ENCODE results near the gene ITGA11. TPM values are rescaled to one million over a fixed set of nuclear protein-coding genes. Genes with fewer than 3 reads are reported as not detected.

ITGA11 gene
- total RNA-seq, 1 donor from 2014 or later, result 0.92 TPM

DNA sequence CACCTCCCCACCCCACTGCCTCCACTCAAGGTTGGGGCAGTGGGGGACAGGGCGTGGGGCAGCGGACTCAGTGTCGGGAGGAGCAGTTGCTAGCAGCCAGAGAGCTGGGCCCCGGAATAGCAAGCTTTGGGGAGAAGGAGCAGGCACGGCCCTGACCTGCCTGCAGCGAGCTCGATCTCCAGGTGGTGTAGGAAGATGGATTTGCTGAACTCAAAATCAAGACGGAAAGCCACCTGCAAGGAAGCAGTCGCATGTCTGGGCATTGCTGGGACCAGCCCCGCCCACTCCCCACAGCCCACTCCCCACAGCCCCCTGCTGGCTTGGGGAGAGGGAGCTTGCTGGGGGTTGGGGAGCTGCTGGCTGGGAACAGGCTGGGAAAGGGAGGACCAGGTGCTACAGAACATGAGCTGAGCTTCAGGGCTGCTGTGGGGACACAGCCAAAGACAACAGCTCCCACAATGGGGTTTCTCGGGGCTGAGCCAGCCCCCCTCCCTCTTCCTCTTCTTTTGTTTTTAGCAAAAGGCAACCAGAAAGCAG, 116.4 kb downstream of the ITGA11 start:
- H3K36me3 Mint-ChIP-seq, result no peaks in the 10 kb centered on the region
- peak; percentile 64 for DNase-seq (ENCODE audit: extremely low spot score, unreplicated experiment)
- H3K4me3 Mint-ChIP-seq, result no peak overlapping the region
- TF ChIP-seq, protein P1, sequence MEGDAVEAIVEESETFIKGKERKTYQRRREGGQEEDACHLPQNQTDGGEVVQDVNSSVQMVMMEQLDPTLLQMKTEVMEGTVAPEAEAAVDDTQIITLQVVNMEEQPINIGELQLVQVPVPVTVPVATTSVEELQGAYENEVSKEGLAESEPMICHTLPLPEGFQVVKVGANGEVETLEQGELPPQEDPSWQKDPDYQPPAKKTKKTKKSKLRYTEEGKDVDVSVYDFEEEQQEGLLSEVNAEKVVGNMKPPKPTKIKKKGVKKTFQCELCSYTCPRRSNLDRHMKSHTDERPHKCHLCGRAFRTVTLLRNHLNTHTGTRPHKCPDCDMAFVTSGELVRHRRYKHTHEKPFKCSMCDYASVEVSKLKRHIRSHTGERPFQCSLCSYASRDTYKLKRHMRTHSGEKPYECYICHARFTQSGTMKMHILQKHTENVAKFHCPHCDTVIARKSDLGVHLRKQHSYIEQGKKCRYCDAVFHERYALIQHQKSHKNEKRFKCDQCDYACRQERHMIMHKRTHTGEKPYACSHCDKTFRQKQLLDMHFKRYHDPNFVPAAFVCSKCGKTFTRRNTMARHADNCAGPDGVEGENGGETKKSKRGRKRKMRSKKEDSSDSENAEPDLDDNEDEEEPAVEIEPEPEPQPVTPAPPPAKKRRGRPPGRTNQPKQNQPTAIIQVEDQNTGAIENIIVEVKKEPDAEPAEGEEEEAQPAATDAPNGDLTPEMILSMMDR (conservative IDR thresholded peaks at IDR 0.05), result no peak
- H3K27ac Mint-ChIP-seq, result no peak overlapping the region
- peaks cover 5% of the 10 kb centered on the region for H3K27me3 Mint-ChIP-seq
- H3K9me3 Mint-ChIP-seq, result no peaks in the 10 kb centered on the region
- peaks cover 16% of the 10 kb centered on the region for H3K4me1 Mint-ChIP-seq (ENCODE audit: unreplicated experiment)

DNA sequence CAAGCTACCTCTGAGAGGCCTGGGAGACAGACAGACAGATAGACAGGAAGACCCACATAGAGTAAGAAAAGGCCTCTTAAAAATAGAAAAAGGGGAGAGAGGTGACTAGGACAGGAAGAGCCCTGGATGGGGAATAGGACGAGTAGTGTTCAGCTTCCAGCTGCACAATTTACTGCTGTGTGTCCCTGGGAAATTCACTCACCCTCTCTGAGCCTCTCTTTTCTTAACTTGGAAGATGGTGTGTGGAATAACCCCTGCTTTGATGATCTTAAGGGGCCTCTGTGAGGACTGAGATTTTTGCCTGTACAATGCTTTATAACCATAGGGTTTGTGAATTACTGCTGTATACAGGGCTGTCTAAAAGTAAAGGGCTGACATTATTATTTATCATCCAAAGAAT, 116.9 kb downstream of the ITGA11 start:
- no peak for DNase-seq (ENCODE audit: extremely low spot score, unreplicated experiment)
- TF ChIP-seq, protein P1 (conservative IDR thresholded peaks at IDR 0.05), result no peak
- Mint-ChIP-seq H3K27ac (no peak overlapping the region), H3K4me3 (no peak overlapping the region), H3K27me3 (peaks cover 5% of the 10 kb centered on the region), H3K36me3 (no peaks in the 10 kb centered on the region), H3K4me1 (ENCODE audit: unreplicated experiment) (peaks cover 20% of the 10 kb centered on the region), H3K9me3 (no peaks in the 10 kb centered on the region)

DNA sequence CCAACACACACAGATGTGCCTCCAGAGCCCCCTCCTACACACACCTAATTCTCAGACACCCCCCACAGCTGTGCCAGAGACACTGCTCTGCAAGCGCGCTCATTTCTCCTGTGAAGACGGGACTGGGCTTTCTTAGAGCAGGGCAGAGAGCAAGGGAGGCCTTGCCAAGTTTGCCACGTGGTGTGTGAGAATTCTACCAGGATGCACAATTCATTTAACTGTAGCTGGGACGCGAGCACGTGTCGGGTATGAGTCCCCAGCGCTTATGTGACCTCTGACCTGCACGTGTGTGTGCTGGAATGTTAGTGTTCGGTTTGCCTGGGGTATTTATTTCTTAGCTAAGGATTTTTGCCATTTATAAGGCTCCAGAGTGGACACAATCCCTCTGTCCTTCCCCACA, 117.4 kb downstream of the ITGA11 start:
- Mint-ChIP-seq H3K27me3 (peaks cover 5% of the 10 kb centered on the region), H3K4me3 (no peak overlapping the region), H3K36me3 (no peaks in the 10 kb centered on the region), H3K4me1 (ENCODE audit: unreplicated experiment) (peaks cover 20% of the 10 kb centered on the region), H3K9me3 (no peaks in the 10 kb centered on the region), H3K27ac (no peak overlapping the region)
- peak; percentile 54 for DNase-seq (ENCODE audit: extremely low spot score, unreplicated experiment)
- TF ChIP-seq, protein P1 (conservative IDR thresholded peaks at IDR 0.05), result no peak

DNA sequence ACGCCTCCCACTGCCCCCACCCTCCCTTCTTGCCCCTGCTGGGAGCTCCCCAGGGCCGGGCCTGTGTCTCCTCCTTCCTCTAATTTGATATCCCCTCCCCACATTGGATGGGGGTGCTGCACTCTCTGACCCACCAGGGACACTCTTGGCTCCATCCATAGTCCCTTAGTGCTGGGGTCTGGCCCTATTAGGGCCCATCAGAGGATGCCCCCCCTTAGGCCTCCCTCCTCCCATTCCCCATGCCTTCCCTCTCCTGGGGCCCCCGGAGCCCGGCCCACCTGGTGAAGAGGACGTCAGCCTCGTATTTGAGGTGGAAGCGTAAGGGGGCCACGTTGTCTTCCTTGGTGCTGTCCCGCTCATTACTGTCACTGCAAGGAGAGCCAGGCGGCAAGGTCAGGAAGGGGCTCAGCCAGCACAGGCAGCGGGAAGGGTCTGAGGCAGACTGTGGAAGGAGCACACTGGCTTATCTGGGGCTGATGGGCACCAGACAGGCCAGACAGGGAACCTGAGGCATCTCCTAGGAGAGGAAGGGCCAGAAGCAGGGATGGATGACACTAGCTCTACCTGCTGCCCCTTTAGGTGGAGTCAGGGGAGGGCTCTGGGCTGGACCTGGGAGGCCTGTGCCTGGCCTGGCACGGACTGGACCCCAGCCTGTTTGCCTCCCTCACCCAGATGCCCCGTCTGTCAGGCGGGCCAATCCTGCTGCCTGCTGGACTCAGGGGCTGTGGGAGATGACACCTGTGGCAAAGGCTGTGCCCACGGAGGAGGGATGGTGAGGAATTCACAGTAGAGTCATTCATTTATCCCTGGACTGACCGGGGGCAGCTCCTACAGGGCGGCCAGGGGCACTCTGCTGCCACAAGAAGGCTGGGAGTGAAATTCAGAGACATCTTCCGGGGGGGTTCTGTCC, 118.2 kb downstream of the ITGA11 start:
- TF ChIP-seq, protein P1 (conservative IDR thresholded peaks at IDR 0.05), result no peak
- DNase-seq (ENCODE audit: extremely low spot score, unreplicated experiment), result peak; percentile 60
- Mint-ChIP-seq H3K36me3 (no peaks in the 10 kb centered on the region), H3K27ac (no peak overlapping the region), H3K4me1 (ENCODE audit: unreplicated experiment) (peaks cover 20% of the 10 kb centered on the region), H3K4me3 (no peak overlapping the region), H3K9me3 (no peaks in the 10 kb centered on the region), H3K27me3 (peaks cover 5% of the 10 kb centered on the region)

DNA sequence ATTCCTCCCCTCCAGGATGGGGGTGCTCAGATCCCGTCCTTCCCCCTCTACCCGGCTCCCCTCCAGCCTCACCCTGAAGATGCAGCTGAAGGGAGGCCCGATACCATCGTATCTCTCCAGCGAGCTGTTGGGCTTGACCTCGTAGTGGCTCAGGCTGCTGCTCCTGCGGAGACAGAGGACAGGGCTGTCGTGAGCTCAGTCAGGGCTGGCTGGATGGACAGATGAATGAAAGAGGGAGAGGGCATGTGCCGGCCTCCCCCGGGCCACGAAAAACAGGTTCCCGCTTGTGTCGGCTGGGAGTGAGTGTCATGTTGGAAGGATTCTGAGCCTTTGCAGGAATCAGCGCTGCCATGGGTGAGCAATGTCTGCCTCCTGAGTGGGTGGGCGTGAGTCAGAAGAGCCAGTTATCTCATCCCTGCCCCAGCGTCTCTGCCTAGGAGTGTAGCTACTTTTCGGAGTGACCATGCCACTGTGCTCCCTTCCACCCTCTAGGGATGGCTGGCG, 119.2 kb downstream of the ITGA11 start:
- H3K27me3 Mint-ChIP-seq, result peaks cover 5% of the 10 kb centered on the region
- peak; percentile 60 for DNase-seq (ENCODE audit: extremely low spot score, unreplicated experiment)
- H3K4me3 Mint-ChIP-seq, result no peak overlapping the region
- TF ChIP-seq, protein P1 (conservative IDR thresholded peaks at IDR 0.05), result no peak
- H3K36me3 Mint-ChIP-seq, result no peaks in the 10 kb centered on the region
- H3K9me3 Mint-ChIP-seq, result no peaks in the 10 kb centered on the region
- no peak overlapping the region for H3K27ac Mint-ChIP-seq
- peaks cover 20% of the 10 kb centered on the region for H3K4me1 Mint-ChIP-seq (ENCODE audit: unreplicated experiment)
